HL-60/S4 treated with retinoic acid at 250 ng/mL for 4 days and 3 days (cell line): ENCODE results near the gene EXOC2.

Experiments
- in situ Hi-C: fragments of 300-500 bp; cut with MboI; formaldehyde crosslinking; loops from 2 replicates; pipeline ENCODE4 v1.7.0; 2022; ENCODE audit warnings: low sequenced_read_pairs

The EXOC2 gene

DNA sequence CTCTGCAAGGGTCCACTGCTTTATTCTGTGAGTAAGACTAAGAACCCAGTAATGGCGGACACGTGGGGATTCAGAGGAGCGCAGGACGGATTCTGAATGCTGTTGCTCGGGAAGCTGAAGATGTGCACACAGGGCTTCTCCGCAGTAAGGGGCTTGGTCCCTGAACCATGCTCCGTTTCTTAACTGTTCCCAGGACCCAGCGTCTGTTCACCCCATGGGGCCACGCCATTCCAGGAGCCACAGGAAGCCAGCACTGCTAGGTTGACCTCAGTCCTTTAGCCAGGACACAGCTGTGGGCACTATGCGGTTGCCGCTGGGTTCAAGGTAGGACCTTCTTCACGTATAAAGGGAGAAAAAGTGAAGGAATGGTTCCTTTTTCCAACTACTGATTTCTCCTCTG, 241.6 kb downstream of the EXOC2 start:
- in situ Hi-C loops: no loop called here

DNA sequence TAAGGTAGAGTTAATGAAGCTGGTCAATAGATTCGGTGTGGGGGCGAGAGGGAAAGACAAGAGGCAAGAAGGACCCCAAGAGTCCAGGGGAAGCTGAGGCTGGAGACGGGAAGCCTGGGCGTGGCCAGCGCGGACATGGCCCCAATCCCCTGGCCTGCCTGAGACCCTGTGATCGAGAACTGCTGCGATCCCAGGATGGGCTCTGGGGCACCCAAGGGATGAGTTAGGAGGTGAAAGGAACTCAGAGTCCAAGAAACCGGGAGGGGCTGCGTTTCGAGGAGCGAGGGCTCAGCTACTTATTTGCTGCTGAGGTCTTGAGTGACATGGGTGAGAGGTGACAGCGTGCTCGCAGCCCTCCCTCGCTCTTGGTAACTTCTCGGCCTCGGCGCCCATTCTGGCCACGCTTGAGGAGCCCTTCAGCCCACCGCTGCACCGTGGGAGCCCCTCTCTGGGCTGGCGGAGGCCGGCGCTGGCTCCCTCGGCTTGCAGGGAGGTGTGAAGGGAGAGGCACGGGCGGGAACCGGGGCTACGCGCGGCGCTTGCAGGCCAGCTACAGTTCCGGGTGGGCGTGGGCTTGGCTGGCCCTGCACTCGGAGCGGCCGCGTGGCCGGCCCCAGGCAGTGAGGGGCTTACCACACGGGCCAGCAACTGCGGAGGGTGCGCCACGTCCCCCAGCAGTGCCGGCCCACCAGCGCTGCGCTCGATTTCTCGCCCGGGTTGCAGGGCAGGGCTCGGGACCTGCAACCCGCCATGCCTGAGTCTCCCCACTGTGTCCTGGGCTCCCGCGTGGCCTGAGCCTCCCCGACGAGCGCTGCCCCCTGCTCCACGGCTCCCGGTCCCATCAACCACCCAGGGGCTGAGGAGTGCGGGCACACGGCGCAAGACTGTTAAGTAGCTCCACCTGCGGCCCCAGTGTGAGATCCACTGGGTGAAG, 243.2 kb downstream of the EXOC2 start:
- in situ Hi-C loops: no loop called here

- in situ Hi-C loops: no loop called here
These were observed 243.9 kb downstream of the EXOC2 start for GRCh38 chr6:449057-449430.

DNA sequence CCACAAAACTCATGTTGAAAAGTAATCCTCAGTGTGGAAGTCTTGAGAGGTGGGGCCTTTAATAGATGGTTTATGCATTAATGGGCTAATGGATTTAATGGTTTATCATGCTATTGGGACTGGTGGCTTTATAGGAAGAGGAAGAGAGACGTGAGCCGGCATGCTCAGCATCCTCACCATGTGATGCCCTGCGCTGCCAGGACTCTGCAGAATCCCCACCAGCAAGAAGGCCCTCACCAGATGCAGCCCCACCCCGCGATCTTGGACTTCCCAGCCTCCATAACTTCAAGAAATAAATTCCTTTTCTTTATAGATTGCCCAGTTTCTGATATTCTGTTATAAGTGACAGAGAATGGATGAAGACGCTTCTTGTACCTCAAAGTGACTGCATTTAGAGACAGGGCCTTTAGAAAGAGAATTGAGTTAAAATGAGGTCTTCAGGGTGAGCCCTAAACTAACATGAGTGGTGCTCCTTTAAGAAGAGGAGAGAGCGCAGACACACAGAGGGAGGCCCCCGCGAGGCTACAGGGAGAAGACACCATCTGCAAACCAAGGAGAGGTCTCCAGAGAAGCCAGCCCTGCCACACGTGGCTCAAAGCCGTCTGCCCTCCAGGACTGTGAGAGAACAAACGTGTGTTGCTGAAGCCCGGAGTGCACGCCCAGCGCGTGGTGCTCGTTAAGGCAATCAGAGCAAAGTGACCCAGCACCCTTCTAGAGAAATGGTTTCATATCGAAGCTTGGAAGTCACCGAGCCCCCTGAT, 244.5 kb downstream of the EXOC2 start:
- in situ Hi-C loops: no loop called here

- in situ Hi-C loops: no loop called here
These were observed 245.4 kb downstream of the EXOC2 start for GRCh38 chr6:447381-448165.

- in situ Hi-C loops: no loop called here
These were observed 246.2 kb downstream of the EXOC2 start for GRCh38 chr6:446418-447366.

- in situ Hi-C loops: no loop called here
These were observed 247.1 kb downstream of the EXOC2 start for GRCh38 chr6:445571-446417.

GRCh38 chr6:444653-445275, 248.2 kb downstream of the EXOC2 start:
- in situ Hi-C loops: no loop called here

DNA sequence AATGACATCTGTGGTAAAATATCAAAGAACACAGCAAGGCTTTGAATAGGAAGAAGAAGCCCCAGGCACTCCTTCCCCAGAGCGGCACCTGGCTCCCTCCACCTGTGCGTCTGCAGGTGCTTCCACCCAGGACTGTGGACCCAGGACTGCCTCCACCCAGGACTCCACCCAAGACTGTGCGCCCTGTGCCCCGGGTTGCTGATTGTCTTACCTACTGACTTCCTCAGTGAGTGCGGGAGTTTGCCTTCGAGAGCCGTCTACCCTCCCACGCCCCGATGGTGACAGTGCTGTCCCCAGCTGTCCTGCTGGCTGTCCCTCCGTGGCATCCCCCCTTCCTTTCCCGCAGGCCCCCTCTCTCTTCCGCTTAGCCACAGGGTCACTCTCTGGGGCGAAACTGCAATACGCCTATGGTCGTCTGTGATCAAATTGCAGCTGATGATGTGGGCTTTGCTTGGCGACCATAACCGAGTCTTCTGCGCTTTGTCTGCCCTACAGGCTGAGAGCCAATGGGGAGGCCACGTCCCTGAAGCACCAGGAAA, 249.2 kb downstream of the EXOC2 start:
- in situ Hi-C loops: no loop called here

DNA sequence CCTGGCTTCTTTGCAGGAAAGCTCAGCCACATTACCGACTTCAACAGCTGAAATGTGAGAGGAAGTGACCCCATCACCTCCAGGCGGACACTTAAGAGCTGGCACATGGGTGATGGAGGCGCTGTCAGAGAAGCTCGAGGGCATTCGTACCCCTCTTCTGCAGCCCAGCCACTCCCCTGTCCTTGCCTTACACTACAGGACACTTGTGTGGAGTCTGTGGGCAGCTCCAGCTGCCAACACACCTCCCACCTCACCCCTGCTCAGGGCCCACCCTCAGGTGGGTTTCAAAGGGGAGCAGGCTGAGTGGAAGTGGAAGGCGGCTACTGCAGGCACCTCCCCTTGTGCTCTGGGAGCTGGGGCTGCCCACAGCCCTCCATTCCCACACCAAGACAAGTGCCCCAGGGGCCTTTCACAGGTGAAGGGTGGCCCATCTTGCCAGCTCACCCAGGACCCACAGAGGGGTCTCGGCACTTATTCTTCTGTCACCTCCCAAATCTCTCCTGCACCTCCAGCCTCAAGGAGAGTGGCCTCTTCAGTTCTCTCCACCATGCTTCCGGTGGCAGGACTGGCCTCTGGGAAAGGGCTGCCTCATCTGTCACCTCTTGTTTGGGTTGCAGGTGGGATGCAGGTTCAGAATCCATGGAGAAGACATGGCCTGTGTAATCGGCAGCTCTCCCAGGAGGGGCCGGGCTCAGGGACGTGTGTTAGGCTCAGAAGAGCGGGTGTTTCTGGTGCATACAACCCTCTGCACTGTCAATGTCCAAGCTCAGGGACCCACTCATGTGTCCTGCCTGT, 251.6 kb downstream of the EXOC2 start:
- in situ Hi-C loops: no loop called here

DNA sequence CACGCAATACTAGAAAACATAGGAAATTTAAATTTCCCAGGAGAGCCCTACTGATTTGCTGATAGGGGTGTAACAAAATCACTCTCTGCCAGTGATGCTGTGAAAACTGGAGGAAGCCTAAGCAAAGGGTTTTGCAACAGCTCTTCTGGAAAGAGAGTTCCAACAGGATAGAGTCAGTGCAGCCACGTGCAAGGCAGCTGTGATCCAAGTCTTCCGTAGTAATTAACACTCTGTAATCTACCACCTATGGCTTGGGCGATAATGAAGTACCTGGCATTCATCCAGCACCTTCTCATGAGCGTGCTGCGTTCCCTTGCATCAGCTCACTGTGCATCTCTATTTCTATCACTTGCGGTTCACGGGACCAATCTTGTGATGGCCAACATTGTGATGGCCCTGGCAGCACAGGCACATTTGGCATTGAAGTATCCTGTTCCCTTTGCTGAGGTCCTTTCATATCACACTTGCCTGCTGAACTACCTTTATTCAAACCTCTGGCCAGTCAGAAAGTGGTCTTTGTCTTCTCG, 253.2 kb downstream of the EXOC2 start:
- in situ Hi-C loops: no loop called here

GRCh38 chr6:438634-439170, 254.2 kb downstream of the EXOC2 start:
- in situ Hi-C loops: no loop called here

DNA sequence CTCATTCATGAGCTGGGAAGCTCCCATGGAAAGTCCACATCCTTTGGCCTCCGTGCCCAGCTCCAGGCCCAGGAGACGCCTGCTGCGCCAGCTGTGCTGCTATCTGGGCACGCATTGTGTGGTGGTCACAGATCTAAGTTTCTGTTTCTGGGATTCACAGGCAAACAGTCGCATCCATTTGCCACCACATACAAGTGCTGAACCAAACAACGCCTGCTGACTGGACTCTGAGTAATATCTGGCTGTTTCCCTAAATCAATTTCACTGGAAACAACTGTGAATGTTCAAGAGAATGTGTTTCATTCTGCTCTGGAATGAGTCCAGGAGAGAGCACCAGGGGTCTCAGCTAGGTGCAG, 255.9 kb downstream of the EXOC2 start:
- in situ Hi-C loops: no loop called here

DNA sequence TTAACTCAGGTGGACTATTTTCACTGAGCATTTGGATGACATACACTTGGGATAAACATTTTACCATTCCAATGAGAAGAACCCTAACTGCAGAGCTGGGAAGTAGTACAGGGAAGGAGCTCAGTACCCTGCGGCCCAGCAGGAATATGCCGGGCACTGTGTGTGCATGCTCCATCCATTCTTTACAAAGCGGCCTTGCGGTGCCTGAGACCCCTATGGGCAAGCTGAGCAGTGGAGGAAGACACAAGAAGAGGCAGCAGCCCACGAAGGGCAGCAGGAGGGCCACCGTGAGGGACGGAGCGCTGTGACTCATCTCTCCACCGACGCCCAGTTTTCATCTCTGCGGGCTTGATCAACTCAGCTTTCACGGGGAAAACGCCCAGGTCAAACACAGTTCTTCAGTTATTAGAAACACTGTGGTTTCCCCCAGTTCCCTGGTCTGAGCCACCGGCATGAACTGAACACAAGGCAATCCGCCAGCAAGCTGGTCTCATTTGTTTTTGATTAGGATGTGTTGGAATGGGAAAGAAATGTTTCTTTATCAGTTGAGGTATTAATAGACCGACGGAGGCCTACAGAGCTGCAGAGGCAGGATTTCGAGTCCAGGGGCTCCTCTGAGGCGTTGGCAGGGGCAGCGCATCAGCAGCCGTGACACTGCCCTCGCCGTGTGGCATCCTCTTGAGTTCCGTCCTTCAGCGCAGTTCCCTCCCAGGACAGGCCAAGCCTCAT, 256.5 kb downstream of the EXOC2 start:
- in situ Hi-C loops: no loop called here

DNA sequence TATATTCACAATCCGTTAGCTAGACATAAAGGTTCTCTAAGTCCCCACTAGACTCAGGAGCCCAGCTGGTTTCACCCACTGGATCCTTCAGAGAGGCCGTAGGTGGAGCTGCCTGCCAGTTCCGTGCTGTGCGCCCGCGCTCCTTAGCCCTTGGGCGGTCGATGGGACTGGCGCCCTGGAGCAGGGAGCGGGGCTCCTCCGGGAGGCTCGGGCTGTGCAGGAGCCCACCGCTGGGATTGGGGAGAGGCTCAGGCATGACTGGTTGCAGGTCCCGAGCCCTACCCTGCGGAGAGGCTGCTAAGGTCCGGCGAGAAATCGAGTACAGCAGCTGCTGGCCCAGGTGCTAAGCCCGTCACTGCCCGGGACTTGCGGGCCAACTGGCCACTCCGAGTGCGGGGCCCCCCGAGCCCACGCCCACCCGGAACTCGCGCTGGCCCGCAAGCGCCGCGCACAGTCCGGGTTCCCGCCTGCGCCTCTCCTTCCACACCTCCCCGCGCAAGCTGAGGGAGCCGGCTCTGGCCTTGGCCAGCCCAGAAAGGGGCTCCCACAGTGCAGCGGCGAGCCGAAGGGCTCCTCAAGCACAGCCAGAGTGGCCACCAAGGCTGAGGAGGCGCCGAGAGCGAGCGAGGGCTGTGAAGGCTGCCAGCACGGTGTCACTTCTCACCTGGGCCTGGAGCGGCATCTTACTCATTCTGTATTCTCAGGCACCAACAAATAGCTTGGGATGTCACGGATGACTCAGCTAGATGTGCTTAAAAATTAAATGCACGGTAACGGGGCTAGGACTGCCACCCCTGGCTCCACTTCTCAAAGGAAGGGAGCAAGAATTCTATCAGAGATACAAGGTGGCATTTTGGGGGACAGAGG, 257.3 kb downstream of the EXOC2 start:
- in situ Hi-C loops: no loop called here
